Glutamatergic neuron (in vitro differentiated cells): ENCODE data around the gene BMP6. TPM values are rescaled to one million over a fixed set of nuclear protein-coding genes. Genes with fewer than 3 reads are reported as not detected.

Experiments used
- DNase-seq: peaks from one replicate; pipeline ENCODE4 v3.0.0; 2022
- H3K27ac Mint-ChIP-seq: one replicate; pipeline ENCODE4 v1.8.0; 2020; ENCODE audit warnings: mild to moderate bottlenecking, mixed read lengths, inconsistent platforms; ENCODE audit not compliant: unreplicated experiment
- H3K27me3 Mint-ChIP-seq: one replicate; pipeline ENCODE4 v1.8.0; 2020; ENCODE audit warnings: mild to moderate bottlenecking, moderate library complexity, mixed read lengths, inconsistent platforms; ENCODE audit not compliant: unreplicated experiment
- H3K36me3 Mint-ChIP-seq: one replicate; pipeline ENCODE4 v1.8.0; 2020; ENCODE audit warnings: mild to moderate bottlenecking, mixed read lengths, inconsistent platforms; ENCODE audit not compliant: unreplicated experiment
- H3K4me1 Mint-ChIP-seq: one replicate; pipeline ENCODE4 v1.8.0; 2020; ENCODE audit warnings: mild to moderate bottlenecking, low read depth, mixed read lengths, inconsistent platforms; ENCODE audit not compliant: unreplicated experiment
- H3K4me3 Mint-ChIP-seq: one replicate; pipeline ENCODE4 v1.8.0; 2020; ENCODE audit warnings: mild to moderate bottlenecking, mixed read lengths, inconsistent platforms; ENCODE audit not compliant: unreplicated experiment
- H3K9me3 Mint-ChIP-seq: one replicate; pipeline ENCODE4 v1.8.0; 2020; ENCODE audit warnings: mild to moderate bottlenecking, moderate library complexity, mixed read lengths, inconsistent platforms; ENCODE audit not compliant: unreplicated experiment
- CTCF ChIP-seq: fragments of 200-600 bp; sonication (generic); IDR thresholded peaks from one replicate; pipeline ENCODE4 v1.5.0; 2021; ENCODE audit not compliant: partially characterized antibody, unreplicated experiment
- total RNA-seq: library from RNA; stranded (reverse); fragmentation: NEBNext Ultra II Directional; extraction: Animal tissue kit (Norgen Biotek cat#: 25700); gene quantifications from one replicate; pipeline ENCODE4 v1.2.1, GENCODE V29; 2021; ENCODE audit not compliant: unreplicated experiment

The BMP6 gene
- total RNA-seq, 1 donor from 2014 or later, result 0.25 TPM

- H3K4me1 Mint-ChIP-seq, result no peaks in the 10 kb centered on the region
- H3K27me3 Mint-ChIP-seq, result no peaks in the 10 kb centered on the region
- no peak for TF ChIP-seq CTCF
- H3K4me3 Mint-ChIP-seq, result no peak overlapping the region
- H3K36me3 Mint-ChIP-seq, result no peaks in the 10 kb centered on the region
- peaks cover 3% of the 10 kb centered on the region for H3K9me3 Mint-ChIP-seq
- no peak overlapping the region for H3K27ac Mint-ChIP-seq
- no peak for DNase-seq
These were observed 154.8 kb downstream of the BMP6 start for GRCh38 chr6:7880718-7881107.

DNA sequence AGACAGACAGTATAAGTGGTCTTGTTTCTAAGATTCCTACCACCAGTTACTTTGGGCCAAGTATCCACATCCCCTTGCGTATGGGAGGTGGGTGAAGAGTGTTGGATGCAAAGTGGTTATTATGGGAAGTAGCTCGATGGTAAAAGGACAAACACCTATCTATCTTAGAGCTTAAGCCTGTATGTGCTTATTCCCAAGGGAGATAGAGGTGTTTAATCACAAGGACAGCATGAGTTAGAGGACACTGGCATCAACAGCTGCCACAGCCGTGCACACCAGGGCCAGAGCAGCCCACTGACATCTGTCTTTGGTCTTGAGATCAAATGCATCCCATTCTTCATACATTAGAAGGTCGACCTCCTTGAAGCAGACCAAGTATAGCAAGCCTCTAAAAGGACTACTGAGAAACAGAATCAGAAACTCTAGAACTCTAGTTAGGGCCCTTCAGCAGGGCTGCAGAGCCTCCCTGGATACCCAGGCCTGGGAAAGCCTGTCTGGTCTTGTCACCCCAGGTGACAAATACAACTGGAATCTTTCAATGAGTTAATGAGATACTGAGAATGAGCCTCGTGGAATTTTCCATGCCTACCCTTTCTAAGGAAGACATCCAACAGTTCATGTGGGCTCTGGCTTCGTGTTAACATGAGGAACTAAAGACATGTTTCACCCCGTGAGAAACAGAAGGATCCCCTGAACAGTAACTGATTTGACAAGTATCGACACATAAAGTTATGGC lies 156.0 kb downstream of the BMP6 start:
- Mint-ChIP-seq H3K36me3 (no peaks in the 10 kb centered on the region), H3K27ac (no peak overlapping the region)

GRCh38 chr6:7882505-7883257 lies 156.8 kb downstream of the BMP6 start:
- TF ChIP-seq CTCF, result no peak
- Mint-ChIP-seq H3K4me1 (peaks cover 3% of the 10 kb centered on the region), H3K27ac (no peak overlapping the region), H3K4me3 (no peak overlapping the region), H3K36me3 (peaks cover 3% of the 10 kb centered on the region), H3K27me3 (peaks cover 1% of the 10 kb centered on the region), H3K9me3 (peaks cover 3% of the 10 kb centered on the region)
- no peak for DNase-seq

More for the DNA sequence above, 156.0 kb downstream of the BMP6 start:
- no peaks in the 10 kb centered on the region for H3K27me3 Mint-ChIP-seq
- no peak for TF ChIP-seq CTCF
- DNase-seq, result no peak
- H3K9me3 Mint-ChIP-seq, result peaks cover 3% of the 10 kb centered on the region
- H3K4me3 Mint-ChIP-seq, result no peak overlapping the region
- no peaks in the 10 kb centered on the region for H3K4me1 Mint-ChIP-seq

DNA sequence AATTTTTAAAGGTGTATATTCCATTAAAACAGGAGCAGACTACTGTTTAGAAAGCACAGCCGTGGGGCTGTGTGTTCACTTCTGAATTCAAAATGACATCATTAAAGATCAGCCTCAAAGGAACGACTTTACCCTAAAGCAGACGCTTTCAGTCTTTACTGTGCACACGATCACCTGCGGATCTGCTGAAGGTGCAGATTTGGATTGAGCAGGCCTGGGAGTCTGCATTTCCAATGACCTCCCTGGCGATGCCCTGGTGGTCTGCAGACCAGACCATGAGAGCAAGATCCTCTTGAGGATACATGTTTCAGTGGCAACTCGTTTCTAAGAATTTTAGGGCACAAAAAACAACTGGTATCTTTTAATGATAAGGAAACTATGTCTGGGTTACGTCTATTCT lies 157.5 kb downstream of the BMP6 start:
- no peak overlapping the region for H3K27ac Mint-ChIP-seq
- H3K4me3 Mint-ChIP-seq, result no peak overlapping the region
- H3K27me3 Mint-ChIP-seq, result peaks cover 2% of the 10 kb centered on the region
- DNase-seq, result no peak
- H3K4me1 Mint-ChIP-seq, result peaks cover 4% of the 10 kb centered on the region
- H3K9me3 Mint-ChIP-seq, result peaks cover 1% of the 10 kb centered on the region
- peaks cover 5% of the 10 kb centered on the region for H3K36me3 Mint-ChIP-seq
- no peak for TF ChIP-seq CTCF

GRCh38 chr6:7886132-7886531 lies 160.2 kb downstream of the BMP6 start:
- no peak for DNase-seq
- Mint-ChIP-seq H3K36me3 (peaks cover 5% of the 10 kb centered on the region), H3K27ac (no peak overlapping the region)

More at GRCh38 chr6:7886132-7886531, 160.2 kb downstream of the BMP6 start:
- Mint-ChIP-seq H3K9me3 (peaks cover 1% of the 10 kb centered on the region), H3K27me3 (peaks cover 2% of the 10 kb centered on the region), H3K4me3 (no peak overlapping the region), H3K4me1 (peaks cover 4% of the 10 kb centered on the region)
- no peak for TF ChIP-seq CTCF
